Fibroblast of mammary gland (primary cell): ENCODE results near the gene GPATCH2.

ENCODE experiments used
- DNase-seq: peaks from one replicate; pipeline ENCODE4 v3.0.0-alpha.2; 2010; ENCODE audit warnings: low read depth
- H3K4me3 ChIP-seq: 2 replicates; pipeline ENCODE4 v1.5.1; 2011; ENCODE audit warnings: low read depth, mild to moderate bottlenecking, low read length, moderate library complexity; ENCODE audit not compliant: control insufficient read depth
- TF ChIP-seq, protein P1 (sequence below): conservative IDR thresholded peaks from 2 replicates; pipeline ENCODE4 v1.5.1; 2011; ENCODE audit warnings: low read depth, low read length, inconsistent platforms; ENCODE audit not compliant: control insufficient read depth, insufficient read depth

GPATCH2 gene

DNA sequence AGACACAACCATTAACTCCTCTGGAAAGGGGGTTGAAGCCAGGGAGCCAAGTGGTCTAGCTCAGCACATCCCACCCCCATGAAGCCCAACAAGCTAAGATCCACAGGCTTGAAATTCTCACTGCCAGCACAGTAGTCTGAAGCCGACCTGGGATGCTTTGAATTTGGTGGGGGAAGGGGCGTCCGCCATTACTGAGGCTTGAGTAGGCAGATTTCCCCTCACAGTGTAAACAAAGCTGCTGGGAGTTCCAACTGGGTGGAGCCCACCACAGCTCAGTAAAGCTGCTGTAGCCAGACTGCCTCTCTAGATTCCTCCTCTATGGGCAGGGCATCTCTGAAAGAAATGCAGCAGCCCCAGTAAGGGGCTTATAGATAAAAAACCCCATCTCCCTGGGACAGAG, 193.5 kb downstream of the GPATCH2 start:
- TF ChIP-seq, protein P1, sequence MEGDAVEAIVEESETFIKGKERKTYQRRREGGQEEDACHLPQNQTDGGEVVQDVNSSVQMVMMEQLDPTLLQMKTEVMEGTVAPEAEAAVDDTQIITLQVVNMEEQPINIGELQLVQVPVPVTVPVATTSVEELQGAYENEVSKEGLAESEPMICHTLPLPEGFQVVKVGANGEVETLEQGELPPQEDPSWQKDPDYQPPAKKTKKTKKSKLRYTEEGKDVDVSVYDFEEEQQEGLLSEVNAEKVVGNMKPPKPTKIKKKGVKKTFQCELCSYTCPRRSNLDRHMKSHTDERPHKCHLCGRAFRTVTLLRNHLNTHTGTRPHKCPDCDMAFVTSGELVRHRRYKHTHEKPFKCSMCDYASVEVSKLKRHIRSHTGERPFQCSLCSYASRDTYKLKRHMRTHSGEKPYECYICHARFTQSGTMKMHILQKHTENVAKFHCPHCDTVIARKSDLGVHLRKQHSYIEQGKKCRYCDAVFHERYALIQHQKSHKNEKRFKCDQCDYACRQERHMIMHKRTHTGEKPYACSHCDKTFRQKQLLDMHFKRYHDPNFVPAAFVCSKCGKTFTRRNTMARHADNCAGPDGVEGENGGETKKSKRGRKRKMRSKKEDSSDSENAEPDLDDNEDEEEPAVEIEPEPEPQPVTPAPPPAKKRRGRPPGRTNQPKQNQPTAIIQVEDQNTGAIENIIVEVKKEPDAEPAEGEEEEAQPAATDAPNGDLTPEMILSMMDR, result no peak
- no peak for DNase-seq
- H3K4me3 ChIP-seq, result no peak overlapping the region

DNA sequence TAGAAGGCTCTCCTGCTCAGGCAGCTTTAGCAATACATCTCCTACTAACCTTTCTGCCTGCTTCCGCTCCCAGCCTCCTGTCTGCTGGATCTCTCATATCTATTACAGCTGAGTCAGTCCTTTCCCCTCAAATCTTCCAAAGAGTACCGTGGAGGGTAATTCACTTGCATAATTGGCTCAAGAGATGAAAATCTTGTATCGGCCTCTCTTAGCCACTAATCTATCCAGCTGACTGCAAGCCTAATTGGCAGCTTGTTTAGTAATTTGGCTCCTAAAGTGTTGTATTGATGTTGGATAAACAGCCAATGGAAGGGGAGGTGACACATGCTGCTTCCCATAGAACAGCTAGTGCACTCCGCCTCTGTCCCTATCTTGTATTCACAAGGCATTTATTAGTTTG, 195.7 kb downstream of the GPATCH2 start:
- DNase-seq, result no peak
- H3K4me3 ChIP-seq, result no peak overlapping the region
- TF ChIP-seq, protein P1, result no peak

DNA sequence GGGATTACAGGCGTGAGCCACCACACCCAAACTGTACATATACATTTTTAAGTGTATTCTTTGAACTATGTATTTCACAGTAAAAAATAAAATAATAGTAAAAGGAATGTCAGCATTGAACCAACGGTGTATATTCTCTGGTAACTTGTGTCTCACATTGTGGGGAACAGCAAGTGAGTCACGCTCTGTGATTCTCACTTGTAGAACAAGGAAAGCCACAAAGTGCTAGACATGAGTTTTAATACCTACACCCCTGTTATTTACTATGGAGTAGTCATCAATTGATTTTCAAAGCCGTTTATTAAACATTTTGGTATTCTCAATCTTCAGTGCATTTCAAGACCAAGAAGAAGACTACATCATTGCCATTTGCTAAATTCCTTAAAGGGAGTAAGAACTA, 197.2 kb downstream of the GPATCH2 start:
- H3K4me3 ChIP-seq, result no peak overlapping the region
- TF ChIP-seq, protein P1, result no peak
- DNase-seq, result no peak

DNA sequence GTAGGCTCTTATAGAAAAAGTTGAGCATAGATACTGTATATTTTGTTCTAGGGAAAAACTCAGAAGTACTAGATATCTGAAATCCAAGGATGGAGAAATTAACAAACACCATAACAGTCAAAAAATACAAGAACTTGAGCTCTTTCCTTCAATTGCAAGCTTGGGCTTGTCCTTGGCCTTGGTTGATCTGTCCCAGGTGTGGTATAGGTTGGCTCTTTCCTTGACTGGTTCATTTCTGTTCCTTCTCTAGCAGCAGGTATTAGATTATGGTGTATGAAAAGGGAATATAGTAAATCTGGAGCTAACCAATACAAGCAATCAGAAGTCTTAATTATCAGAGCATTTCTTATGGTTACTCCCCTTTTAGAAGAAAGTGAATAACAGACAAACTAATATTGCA, 198.6 kb downstream of the GPATCH2 start:
- no peak for DNase-seq
- TF ChIP-seq, protein P1, result no peak
- no peak overlapping the region for H3K4me3 ChIP-seq

DNA sequence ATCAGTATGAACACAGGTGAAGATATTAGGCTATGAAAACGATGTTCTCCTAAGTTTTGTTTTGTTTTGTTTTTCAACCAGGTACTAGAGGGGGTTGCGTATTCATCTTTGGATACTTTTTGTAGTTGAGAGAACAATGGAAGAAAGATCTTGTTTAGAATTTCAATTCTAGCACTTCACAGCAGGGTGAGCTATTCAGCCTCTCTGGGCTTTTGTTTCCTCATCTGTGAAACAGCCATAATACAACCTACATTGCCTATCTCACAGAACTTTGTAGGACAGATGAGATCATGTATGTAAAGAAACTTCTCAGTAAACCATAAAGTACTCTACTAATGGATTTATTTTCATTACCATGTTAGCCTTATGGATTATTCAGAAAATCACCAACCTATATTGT, 199.5 kb downstream of the GPATCH2 start:
- no peak for DNase-seq
- TF ChIP-seq, protein P1, result peak; percentile 14

DNA sequence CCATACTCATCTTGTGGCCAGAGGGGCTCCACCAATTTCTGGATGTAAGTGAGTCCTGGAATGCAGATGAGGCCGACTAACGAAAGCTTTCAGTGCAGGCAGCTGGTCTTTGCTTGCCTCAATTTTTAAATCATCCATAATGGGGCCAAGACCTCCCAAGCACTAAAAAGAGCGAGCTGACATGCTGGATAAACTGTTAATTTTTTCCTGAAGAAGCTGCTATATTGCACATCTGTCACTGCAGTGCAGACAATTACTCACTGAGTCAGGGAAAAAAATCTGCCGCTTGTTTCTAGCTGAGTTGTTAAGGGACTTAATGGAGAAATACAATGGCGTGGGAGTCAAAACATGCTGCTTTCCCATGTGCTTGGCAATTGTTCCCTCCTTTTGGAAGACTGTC, 205.5 kb downstream of the GPATCH2 start:
- TF ChIP-seq, protein P1, result no peak

More for the DNA sequence above, 199.5 kb downstream of the GPATCH2 start:
- no peak overlapping the region for H3K4me3 ChIP-seq

DNA sequence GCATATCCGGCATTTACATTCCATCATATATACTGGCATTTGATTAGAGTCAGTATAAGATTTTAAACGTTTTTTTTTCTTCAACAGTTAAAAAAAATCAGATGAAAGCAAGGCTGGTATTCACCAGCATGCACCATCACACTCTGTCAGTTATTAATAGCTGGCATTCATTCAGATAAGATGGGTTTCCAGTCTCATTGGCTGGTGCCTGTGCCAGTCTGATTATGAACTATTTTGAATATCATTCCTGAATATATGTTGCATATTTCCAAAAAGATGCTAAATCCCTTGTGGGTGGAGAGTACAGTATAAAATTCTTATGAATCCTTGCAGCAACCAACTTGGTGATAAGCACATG, 211.7 kb downstream of the GPATCH2 start:
- TF ChIP-seq, protein P1, result no peak
- no peak overlapping the region for H3K4me3 ChIP-seq

More for the DNA sequence above, 205.5 kb downstream of the GPATCH2 start:
- DNase-seq, result peak; percentile 65
- H3K4me3 ChIP-seq, result no peak overlapping the region

More for the DNA sequence above, 211.7 kb downstream of the GPATCH2 start:
- DNase-seq, result no peak
